22Rv1 (cell line): ENCODE results near the gene C1orf21.

Source experiments
- CTCF ChIP-seq: fragments of 450-650 bp; IDR thresholded peaks from 2 replicates; pipeline ENCODE4 v1.5.1; 2017; ENCODE audit warnings: mild to moderate bottlenecking
- ZFX ChIP-seq: fragments of 450-650 bp; IDR thresholded peaks from 2 replicates; pipeline ENCODE4 v1.6.1; 2017; ENCODE audit warnings: antibody characterized with exemption, borderline replicate concordance

GRCh38 chr1:184387069-184387475 is 243 bp downstream of the C1orf21 start:
- TF ChIP-seq CTCF, result no peak
- no peak for TF ChIP-seq ZFX
